Fibroblast of the aortic adventitia (primary cell): ENCODE results near the gene TAF11L14. TPM values are rescaled to one million over a fixed set of nuclear protein-coding genes. Genes with fewer than 3 reads are reported as not detected.

Source experiments
- DNase-seq: peaks from one replicate; pipeline ENCODE4 v3.0.0-alpha.2; 2010; ENCODE audit warnings: low read depth
- H3K4me3 ChIP-seq: 2 replicates; pipeline ENCODE4 v1.5.1; 2011; ENCODE audit warnings: low read depth, mild to moderate bottlenecking, control low read depth, low read length, moderate library complexity
- small RNA-seq: library from RNA; depleted of rRNA; stranded (forward); fragments of <200 nt; gene quantifications from one replicate; pipeline ENCODE3, GENCODE V24; 2012
- total RNA-seq: library from RNA; depleted of rRNA; stranded (reverse); fragments of >200 nt; gene quantifications from 2 replicates; pipeline ENCODE4 v1.2.3, GENCODE V29; 2012; ENCODE audit warnings: low replicate concordance
- TF ChIP-seq, protein P1 (sequence below): IDR thresholded peaks from 2 replicates; pipeline ENCODE4 v1.5.1; 2011; ENCODE audit warnings: mild to moderate bottlenecking, low read length, control low read depth, inconsistent platforms; ENCODE audit not compliant: insufficient read depth

Gene TAF11L14
- total RNA-seq, 1 donor = not detected

DNA sequence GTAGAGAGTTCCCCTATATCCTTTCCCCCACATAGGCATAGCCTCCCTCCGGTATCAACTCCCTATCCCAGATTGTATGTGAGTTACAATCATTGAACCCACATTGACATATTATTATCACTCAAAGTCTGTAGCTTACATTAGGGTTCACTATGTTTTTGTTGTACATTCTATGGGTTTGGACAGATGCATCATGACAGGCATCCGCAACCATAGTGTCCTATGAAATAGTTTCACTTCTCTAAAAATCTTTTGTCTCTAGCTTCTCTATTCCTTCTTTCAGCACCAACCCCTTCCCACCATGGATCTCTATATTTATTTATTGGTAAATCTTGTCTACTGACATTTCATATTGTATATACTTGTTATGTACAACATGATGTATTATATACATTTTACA is 31.6 kb downstream of the TAF11L14 start:
- no peak overlapping the region for H3K4me3 ChIP-seq
- no peak for DNase-seq
- TF ChIP-seq, protein P1, sequence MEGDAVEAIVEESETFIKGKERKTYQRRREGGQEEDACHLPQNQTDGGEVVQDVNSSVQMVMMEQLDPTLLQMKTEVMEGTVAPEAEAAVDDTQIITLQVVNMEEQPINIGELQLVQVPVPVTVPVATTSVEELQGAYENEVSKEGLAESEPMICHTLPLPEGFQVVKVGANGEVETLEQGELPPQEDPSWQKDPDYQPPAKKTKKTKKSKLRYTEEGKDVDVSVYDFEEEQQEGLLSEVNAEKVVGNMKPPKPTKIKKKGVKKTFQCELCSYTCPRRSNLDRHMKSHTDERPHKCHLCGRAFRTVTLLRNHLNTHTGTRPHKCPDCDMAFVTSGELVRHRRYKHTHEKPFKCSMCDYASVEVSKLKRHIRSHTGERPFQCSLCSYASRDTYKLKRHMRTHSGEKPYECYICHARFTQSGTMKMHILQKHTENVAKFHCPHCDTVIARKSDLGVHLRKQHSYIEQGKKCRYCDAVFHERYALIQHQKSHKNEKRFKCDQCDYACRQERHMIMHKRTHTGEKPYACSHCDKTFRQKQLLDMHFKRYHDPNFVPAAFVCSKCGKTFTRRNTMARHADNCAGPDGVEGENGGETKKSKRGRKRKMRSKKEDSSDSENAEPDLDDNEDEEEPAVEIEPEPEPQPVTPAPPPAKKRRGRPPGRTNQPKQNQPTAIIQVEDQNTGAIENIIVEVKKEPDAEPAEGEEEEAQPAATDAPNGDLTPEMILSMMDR = no peak

DNA sequence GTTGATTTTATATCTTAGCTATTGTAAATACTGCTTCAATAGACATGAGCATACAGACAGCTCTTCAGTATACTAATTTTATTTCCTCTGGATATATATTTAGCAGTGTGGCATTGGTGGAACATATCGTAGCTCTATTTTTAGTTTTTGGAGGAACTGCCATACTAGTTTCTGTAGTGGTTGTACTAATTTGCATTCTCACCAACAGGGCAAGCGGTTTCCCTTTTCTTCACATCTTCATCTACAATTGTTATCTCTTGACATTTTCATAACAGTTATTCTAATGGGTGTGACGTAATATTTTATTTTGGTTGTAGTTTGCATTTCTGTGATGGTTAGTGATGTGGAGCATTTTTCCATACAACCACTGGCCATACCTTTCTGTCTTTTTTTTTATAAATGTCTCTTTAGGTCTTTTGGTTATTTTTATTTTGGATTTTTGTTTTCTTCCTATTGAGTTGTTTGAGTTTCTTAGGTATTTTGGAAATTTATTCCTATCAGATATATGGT is 32.5 kb downstream of the TAF11L14 start:
- TF ChIP-seq, protein P1 = no peak
- no peak overlapping the region for H3K4me3 ChIP-seq
- no peak for DNase-seq

DNA sequence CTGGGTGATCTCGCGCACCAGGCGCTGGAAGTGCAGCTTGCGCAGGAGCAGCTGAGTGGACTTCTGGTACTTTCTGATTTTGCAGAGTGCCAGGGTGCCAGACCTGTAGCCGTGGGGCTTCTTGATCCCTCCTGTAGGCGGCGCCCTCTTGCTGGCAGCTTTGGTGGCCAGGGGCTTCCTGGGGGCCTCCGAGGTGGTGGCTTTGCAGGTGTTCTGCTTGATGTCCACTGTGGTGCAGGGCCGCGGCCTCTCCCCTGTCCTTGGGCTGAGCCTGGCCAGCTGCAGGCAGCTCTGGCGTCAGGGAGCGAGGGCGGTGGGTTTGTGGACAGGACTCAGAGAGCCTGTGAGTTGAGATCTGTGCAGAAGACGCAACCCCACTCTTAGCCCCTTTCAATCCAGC is 36.1 kb downstream of the TAF11L14 start:
- DNase-seq = no peak
- TF ChIP-seq, protein P1 = no peak
- no peak overlapping the region for H3K4me3 ChIP-seq

DNA sequence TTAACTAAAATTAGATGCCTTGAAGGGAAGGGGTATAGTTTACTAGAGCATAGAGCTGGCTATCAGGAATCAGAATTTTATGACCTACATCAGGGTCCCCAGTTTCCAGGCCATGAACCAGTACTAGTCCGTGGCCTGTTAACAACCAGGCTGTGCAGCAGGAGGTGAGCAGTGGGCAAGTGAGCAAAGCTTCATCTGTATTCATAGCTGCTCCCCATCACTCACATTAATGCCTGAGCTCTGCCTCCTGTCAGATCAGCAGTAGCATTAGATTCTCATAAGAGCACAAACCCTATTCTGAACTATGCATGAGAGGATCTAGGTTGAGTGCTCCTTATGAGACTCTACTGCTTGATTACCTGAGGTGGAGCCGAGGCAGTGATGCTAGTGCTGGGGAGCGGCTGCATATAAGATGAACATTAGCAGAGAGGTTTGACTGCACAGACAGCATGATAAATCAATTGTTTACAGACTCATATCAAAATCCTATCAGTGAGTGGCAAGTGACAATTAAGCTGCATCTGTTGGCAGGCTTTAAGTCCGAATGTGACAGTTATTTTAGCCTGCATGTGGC is 44.6 kb downstream of the TAF11L14 start:
- DNase-seq = no peak
- no peak overlapping the region for H3K4me3 ChIP-seq
- TF ChIP-seq, protein P1 = no peak

DNA sequence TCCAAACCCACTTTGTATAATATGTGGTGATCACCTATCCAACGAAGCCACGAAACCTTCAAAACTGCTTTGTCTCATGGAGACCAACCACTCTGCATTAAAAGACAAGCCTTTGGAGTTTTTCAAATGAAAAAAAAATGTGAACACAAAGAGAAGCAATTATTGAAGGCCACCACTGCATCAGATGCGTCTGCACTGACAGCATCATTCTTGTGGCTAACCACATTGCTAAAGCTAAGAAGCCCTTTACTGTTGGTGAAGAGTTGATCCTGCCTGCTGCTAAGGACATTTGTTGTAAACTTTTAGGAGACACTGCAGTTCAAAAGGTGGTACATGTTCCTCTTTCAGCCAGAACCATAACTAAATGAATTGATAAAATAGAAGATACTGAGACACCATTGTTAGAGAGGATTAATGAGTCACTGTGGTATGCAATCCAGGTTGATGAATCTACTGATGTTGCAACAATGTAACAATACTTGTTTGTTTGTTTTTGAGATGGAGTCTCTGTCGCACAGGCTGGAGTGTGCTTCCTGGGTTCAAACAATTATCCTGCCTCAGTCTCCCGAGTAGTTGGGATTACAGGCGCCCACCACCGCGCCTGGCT is 45.4 kb downstream of the TAF11L14 start:
- TF ChIP-seq, protein P1 = no peak
- no peak overlapping the region for H3K4me3 ChIP-seq
- no peak for DNase-seq

DNA sequence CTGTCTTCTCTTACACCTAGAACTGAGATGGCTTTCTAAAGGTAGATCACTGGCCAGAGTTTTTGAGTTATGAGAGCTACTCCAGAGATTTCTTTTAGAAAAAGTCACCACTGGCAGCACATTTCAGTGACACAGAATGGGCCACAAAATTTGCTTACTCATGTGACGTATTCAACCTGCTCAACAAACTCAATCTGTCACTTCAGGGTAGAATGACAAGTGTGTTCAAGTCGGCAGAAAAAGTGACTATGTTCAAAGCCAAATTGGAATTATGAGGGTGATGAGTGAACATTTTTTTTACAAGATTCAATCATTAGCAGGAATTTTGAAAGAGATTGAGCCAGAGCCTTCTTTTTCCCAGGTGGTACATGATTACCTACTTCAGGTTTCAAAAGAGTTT is 46.5 kb downstream of the TAF11L14 start:
- TF ChIP-seq, protein P1 = no peak
- H3K4me3 ChIP-seq = no peak overlapping the region
- no peak for DNase-seq

Small RNA genes lying within 50 kb of the gene (small RNA-seq; reads per million reads assigned to genes)
- not detected for gene AC233724.1
- gene AC233724.12 = not detected
- not detected for gene AC233724.2
- gene AC233724.3 = not detected
- not detected for gene AC233724.4
- not detected for gene AC233724.6
- not detected for gene AC233724.7

Other genes starting within 250 kb of the TAF11L14 start
- gene TAF11L2, start 136.2 kb upstream of the TAF11L14 start, total RNA-seq = not detected in 2 replicates
- not detected in 2 replicates for gene TAF11L3, start 116.1 kb upstream of the TAF11L14 start, total RNA-seq
- gene TAF11L4, start 112.7 kb upstream of the TAF11L14 start, total RNA-seq = not detected in 2 replicates
- not detected in 2 replicates for gene TAF11L5, start 109.2 kb upstream of the TAF11L14 start, total RNA-seq
- not detected in 2 replicates for gene TAF11L6, start 105.8 kb upstream of the TAF11L14 start, total RNA-seq
- gene TAF11L7, start 48.7 kb upstream of the TAF11L14 start, total RNA-seq = not detected in 2 replicates
- gene TAF11L8, start 43.5 kb upstream of the TAF11L14 start, total RNA-seq = not detected in 2 replicates
- not detected in 2 replicates for gene TAF11L9, start 40.1 kb upstream of the TAF11L14 start, total RNA-seq
- not detected in 2 replicates for gene TAF11L10, start 36.6 kb upstream of the TAF11L14 start, total RNA-seq
- not detected in 2 replicates for gene TAF11L11, start 30.3 kb upstream of the TAF11L14 start, total RNA-seq
- not detected in 2 replicates for gene TAF11L12, start 24.1 kb upstream of the TAF11L14 start, total RNA-seq
- gene TAF11L13, start 2.4 kb upstream of the TAF11L14 start, total RNA-seq = not detected in 2 replicates